Activated naive CD4-positive, alpha-beta T cell treated with anti-CD3 and anti-CD28 coated beads, Interleukin-2, amount 50 U/mL, for 16 hours (primary cell): ENCODE data around the gene KIFC3.
"Not testable (repeated sequence)": the region's sequence is repeated elsewhere in the genome, so short reads cannot be mapped to it uniquely, and the experiment has no call there.

Experiments used
- DNase-seq: peaks from one replicate; pipeline ENCODE4 v3.0.0-alpha.2; 2020

KIFC3 gene

DNA sequence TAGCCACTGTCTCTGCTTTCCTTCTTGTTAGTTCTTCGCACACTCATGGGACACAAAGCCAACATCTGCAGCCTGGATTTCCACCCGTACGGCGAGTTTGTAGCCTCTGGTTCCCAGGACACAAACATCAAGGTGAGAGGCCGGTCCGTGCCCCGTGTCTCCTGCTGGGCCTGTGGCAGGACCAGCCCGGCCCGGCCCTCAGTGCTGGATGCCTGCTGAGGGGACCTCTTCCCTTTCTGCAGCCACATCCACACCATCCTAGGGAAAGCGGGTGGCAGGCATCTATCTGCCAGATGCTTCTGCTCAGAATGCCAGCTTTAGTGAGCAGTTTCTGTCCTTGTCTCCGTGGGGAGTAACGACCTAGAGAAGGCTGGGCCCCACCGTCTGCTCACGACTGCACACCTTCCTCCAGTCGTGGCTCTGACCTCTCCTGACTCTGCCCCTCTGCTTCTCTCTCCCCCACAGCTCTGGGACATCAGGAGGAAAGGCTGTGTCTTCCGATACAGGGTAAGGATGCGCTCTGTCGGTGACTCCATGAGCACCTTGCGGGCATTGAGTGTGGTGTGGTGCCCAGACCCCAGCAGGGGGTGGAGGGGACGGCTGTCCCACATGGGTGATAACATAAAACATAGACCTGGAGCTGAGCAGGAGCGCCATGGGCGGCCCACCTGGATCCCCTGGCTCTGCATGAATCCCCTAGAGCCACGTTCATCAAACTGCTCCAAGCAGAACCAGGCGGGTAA, 51.3 kb downstream of the KIFC3 start:
- DNase-seq: no peak

DNA sequence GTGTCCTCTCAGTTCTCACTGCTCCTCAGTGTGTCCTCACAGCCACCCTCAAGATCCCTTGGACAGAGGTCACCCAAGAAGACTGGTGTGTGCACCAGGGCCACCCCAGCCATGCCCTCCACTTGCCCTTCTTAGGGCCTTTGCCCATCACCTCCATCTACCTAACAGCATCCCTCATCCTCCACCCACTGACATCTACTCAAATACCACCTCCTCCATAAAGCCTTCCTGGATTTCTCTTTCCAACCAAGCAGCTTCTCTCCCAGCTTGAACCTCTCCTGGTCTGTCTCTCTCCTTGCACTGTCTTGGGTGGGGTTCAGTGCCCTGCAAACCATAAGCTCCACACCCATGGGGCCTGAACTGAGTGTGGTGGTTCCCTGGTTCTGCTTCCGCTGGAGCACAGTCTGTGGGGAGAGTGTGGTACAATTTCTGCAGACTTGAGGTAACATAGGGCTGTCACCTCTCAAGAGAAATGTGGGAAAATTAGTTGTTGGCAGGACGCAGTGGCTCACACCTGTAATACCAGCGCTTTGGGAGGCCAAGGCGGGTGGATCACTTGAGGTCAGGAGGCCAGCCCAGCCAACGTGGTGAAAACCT, 52.3 kb downstream of the KIFC3 start:
- DNase-seq: no peak

DNA sequence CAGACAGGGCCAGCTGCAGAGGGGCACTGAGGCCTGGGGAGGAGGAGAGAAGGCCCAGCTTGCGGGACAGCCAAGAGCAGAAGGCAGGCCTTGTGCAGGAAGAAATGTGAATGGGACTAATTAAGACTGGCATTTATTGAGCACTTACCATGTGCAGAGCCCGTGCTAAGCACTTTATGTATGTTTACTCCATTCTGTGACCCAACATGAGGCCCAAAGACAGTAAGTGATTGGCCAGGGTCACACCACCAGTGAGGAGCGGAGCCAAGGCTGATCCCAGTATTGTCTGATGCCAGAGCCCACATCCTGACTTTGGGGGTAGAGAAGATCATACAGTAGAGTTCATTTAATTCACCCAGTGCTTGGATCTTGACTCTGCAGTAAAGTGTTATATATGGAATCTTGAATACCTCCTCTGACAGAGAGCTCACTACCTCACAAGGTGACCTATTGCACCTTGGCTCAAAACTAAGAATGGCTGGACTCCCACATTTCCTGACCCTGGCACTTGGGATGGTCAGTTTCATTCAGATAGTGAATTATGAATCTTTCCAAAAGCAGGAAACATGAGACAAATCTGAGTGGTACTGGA, 53.1 kb downstream of the KIFC3 start:
- no peak for DNase-seq

DNA sequence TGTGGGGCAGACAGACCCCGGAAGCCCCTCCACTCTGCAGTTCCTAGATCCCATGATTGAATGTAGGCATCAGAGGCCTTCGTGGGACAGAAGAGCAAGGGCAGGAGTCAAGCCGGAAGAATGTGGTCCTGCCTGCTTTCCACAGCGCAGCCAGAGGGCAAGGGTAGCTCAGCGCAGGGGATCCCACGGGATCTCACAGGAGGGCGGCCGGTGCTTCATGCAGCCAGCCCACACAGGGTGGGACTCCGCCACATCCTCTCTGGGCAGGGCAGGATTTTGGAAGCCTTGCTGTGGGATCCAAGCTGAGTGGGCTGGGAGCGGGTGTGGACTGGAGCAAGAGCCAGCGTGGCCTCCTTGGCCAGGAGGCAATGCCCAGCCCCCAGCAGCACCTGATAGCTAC, 53.7 kb downstream of the KIFC3 start:
- no peak for DNase-seq

DNA sequence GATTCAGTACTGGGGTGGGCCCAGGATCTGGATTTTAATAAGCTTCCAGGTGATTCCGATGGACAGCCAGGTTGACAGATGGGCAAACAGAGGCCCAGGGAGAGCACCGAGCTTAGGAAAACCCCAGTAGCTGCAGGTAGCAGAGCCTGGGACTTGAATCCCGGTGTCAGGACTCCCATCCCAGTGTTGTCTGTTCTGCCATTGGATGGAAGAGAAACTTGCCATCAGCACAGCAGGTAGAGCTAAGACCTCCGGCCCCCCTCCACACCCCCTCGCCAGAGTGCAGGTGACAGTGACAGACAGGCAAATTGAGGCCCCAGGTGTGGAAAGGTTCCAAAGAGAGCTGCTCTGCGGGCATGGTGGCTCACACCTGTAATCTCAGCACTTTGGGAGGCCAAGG, 54.3 kb downstream of the KIFC3 start:
- no peak for DNase-seq

DNA sequence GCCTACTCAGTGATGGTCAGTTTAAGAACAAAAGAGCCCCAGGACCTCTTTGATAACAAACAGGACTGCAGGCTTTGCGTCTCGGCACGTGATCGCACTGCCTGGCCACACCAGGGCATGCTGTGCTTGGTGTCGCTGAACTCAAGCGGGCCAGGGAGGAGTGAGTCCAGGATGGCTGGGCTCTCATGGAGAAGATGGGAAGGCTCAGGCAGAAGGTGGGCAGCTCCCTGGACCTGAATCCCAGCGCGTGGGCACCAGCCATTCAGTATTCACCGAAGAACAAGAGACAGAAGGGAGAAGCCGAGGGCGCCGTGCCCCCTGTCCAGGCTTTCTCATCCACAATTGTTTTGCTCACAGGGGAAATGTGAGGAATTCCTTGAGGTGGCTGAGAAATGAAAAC, 54.8 kb downstream of the KIFC3 start:
- no peak for DNase-seq

DNA sequence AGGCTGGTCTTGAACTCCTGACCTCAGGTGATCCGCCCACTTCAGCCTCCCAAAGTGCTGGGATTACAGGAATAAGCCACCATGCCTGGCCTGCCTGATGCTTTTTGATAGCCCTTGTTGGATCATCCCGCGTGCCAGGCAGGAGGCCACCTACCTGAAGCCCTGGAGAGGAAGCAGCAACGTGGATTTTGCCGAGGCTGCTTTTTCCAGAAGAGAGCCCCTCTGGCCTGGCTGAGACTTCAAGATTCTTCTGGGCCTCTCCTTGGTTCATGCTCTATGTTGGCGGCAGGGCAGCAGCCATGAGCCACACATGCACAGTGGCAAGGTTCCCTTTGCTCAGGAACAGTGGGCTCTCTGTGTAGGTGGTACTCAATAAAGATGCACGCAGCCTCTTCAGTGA, 55.2 kb downstream of the KIFC3 start:
- DNase-seq: no peak

DNA sequence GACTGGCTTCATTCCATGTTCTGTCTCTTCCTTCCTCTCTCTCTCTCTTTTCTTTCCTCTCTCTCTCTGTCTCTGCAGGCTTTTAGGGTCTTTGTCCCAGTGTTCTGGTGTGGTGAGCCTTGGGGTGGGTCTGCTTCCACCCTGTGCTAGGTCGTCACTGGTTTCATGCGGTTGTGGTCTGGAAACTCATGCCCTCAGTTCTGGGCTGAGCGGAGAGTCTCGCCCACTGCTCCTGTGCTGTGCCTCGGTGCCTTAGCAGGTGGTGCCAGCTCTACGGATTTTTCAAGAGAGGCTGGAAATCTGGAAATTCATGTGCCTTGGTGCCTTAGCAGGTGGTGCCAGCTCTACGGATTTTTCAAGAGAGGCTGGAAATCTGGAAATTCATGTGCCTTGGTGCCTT, 56.0 kb downstream of the KIFC3 start:
- DNase-seq: not testable (repeated sequence)

DNA sequence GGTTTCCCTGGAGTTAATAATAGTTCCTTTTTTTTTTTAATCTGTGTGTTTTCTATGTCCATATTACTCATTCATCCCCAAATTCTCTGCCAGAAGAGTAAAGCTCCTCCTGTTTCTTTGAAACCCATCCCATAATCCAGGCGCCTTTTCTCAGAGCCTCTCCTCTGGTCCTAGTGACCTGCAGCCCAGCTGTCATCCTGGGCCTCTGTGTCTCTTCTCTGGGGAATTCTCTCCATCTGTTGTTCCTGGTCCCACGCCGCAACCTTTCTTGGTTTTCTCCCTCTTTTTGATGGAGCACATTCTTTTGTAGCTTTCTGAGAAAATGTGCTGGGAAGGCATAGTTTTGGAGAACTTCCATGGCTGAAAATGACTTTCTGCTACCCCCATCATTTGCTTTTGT, 56.5 kb downstream of the KIFC3 start:
- no peak for DNase-seq

DNA sequence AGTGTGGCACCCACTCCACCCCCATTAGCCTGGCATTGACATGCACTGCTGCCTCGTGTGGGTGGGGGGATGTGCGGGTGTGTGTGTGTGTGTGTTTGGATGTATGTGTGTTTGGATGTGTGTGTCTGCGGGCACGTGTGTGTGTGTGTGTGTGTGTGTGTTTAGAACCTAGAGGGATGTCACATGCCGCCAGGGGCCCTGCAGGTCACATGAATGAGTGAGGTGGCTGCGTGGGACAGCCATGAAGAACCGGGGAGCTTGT, 57.7 kb downstream of the KIFC3 start:
- no peak for DNase-seq

DNA sequence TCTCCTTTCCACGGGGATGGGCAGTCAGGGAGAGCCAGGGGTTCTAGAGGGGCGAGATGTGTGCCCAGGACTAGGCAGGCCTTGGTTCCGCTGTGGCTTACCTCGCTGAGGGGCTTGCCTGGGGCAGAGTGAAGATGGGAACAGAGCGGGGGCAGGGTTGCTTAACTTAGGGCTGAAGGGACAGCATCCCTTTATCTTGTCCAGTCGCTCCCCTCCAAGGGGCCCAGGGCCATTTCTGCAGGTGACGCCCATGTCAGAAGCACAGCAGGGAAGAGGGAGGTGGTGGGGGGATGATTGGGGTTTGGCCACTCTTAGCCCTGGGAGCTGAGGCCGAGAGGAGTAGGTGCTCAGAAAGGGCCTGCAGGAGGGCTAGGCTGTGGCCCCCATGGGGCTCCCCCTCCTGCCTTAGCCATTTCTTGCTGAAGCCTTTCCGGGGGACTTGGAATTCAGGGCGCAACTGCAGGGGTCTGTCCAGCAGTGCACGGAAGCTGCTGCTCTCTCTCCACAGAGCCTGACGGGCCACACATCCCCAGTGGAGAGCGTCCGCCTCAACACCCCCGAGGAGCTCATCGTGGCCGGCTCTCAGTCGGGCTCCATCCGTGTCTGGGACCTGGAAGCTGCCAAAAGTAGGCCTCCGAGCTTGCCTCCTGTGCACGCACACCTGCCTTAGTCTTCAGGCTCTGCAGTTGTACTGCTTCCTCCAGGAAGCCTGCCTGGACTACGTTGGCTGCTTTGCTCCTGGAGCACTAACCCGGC, 58.2 kb downstream of the KIFC3 start:
- DNase-seq: no peak

DNA sequence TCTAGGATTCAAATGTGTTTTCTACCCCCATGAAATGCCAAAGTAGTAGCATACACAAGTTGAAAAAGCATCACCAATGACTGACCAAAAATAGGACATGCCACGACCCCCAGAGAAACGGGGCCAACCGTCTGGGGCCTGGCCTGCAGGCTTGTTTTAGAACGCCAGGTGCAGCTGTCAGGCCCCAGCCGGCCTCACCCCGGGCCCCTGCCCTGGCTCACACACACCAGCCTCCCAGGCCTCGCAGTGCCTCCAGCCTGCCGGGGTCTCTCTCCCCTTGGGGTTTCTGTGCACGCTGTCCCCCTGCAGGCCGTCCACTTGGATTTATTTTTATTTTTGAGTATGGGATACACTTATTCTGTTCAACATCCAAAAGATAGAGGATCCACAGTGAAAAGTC, 58.8 kb downstream of the KIFC3 start:
- DNase-seq: no peak

DNA sequence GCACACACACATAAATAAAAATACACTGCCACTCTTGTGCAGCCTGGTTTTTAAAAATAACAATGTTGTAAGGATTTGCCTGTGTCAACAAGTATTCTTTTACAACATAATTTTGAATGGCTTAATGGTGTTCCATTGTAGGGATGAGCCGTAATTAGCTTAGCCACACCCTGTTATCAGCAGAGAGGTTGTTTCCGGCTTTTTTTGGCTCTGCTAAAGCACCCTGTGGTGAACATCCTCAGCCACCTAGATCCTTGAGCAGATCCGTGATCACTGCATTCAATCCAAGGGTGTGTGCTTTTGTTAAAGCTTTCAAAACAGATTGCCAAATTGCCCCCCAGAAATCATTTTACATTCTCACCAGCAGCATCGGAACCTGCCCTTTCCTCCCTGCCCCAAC, 59.7 kb downstream of the KIFC3 start:
- DNase-seq: no peak

DNA sequence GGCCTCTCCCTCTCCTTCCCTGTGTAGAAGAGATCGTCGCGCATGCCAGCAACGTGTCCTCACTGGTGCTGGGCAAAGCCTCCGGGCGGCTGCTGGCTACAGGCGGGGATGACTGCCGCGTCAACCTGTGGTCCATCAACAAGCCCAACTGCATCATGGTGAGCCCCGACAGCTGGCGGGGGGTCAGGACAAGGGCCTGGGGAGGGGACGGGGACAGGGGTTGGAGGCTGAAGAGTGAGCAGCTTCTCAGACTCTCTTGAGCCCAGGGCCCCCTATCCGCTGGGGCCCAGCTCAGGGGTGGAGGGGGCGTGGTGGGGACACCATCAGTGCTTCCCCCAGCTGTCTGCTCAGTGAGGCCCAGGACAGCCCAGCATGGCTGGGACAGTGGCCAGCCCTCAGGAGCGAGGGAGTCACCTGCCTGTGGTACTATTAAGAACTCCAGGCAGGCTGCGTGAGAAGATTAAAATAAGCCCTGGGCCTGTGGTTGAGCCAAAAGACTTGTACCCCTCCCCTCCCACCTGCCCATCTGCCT, 60.6 kb downstream of the KIFC3 start:
- no peak for DNase-seq

DNA sequence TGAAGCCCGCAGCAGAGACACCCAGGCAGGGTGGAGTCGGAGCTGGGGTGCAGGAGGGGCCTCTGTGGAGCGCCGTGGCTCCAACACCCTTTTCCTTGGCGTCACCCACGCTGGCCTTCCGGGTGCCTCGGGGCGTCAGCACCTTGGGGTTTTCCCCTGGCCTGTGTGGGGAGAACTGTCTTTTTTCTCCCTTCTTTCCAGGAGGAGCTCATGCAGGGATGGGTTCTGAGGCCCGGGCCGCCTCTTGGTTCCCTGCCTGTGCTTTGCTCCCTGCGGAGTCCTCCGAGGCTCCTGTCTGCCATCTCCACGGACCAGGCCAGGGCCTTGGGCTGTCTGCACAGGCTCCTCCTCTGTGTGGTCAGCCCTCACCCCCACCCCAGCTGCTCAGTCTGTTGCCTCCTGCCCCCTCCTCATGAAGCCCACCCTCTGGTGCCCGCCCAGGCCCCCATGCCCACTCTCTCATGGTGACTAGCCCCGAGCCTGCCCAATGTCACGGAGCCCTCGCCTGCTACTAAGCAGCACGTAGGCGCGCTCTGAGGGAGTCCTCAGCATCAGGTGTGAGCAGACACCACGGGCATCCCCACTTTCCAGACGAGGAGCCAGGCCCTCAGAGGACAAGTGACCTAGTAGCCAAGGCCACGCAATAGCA, 61.7 kb downstream of the KIFC3 start:
- no peak for DNase-seq

DNA sequence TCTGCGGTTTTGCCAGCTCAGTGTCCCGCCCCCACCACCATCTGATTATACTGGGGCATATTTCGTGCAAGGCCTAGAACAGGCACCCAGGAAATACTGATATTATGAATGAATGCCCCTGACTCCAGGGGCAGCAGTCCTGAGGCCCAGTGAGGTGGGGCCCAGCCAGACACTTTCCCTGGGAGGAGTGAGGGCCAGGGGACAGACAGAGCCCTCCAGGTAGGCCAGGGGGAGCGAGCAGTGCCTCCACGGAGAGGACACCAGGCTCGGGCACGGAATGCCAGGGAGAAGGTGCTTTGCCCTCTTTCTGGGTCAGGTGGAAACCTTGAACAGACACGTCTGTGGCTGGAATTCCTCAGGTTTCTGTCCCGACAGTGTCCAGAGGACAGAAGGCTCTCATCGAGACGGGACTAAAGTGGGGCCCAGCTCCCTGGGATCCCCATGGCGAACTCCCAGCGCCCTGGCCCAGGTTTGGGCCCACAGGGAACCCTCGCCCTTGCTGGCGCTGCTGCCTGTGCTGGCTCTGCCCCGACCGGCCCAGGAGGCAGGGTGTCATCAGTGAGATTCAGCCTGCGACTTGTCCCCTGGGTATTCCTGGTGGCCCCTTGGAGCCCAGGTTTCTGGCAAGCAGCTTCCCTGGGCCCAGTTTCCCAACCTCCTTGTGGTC, 62.4 kb downstream of the KIFC3 start:
- no peak for DNase-seq

DNA sequence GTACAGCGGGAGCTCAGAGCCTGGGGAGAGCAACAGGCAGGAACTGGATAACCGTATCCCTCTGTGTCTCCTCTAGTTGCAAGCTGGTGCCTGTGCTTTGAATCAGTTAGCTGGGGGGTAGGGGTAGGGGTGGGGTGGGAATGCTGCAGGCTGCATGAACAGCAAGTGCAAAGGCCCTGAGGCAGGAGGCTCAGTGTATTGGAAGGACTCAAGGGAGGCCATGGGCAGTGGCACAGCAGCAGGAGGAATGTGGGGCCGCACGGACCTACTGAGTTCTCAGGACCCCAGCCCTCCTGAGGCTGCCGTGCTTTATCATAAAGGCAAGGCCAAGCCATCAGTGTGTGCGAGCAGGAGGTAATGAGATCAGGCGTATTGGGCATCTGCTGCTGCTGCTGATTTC, 63.4 kb downstream of the KIFC3 start:
- DNase-seq: no peak

DNA sequence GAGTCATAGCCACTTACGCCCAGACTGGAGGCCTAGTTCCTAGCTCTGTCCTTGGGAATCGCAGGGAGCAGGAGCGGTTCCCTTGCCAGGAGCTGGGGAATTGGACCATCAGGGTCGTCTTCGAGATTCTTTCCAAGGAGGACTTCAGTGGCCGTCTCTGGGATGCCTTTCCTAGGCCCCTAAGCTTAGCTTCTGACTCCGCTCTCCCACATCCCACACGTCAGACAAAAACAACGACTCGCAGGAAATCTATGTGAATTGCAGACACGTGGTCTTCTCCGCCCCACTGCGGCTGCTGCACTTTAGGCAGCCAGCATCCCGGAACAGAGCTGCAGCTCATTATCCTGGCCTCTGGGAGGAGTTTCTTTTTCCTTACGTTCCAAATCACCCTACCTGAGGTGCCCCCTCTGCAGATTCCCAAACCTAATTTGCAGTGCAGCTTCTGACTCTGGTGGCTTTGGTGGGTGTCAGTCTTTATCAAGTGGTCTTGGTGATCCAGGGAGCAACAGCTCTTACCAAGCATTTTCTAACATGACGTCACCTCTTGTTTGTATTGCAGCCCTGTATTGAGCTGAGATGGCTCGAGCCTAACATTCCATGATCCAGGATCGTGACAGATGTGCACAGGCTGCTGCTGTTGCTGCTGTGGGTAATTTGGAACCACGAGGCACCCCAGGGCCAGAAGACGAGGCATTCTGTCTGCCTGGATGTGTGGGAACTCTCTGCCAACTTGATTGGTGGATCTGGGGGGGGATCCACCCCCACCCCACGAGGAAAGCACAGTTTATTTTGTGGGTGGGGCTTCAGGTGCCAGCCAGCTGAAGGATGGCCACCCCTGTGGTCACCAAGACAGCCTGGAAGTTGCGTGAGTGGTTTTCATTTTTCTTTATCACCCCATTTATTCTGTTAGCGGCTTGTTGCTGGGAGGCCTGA, 65.6 kb downstream of the KIFC3 start:
- peak; percentile 40 for DNase-seq

DNA sequence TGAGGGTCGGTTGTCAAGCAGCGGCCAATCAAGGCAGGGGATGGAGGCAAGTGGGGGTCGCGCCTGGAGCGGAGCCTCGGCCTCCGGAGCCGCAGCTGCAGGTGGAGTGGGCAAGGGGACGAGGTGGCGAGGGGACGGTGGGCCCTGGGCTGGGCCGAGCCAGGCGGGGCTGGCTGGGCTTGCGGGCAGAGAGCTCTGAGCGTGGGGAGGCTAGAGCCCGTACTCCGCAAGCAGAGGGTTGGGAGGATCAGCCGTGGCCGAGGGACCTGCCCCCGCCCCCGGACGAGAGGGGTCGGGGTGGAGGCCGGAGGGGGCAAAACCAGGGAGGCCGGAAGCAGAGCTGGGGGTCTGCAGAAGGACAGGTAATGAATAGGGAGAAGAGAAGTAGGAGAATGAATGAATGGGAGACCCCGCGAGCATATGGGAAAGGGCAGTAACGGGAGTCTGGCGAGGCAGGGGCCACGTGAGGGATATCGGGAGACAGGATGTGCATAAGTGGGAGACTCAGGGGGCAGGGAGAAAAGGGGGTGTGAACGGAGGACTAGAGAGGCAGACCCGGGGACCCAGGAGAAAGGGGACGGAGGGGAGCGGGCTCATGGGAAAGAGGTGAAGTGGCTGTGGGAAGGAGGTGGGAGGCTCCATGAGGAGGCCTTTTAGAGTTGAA, 66.4 kb downstream of the KIFC3 start, which contains the start of gene KATNB1:
Gene KATNB1, plus strand, starts transcription at position 16 of the 664 bp plus-strand sequence. CDS start 1,474 bp downstream, outside the sequence.
- DNase-seq: no peak

DNA sequence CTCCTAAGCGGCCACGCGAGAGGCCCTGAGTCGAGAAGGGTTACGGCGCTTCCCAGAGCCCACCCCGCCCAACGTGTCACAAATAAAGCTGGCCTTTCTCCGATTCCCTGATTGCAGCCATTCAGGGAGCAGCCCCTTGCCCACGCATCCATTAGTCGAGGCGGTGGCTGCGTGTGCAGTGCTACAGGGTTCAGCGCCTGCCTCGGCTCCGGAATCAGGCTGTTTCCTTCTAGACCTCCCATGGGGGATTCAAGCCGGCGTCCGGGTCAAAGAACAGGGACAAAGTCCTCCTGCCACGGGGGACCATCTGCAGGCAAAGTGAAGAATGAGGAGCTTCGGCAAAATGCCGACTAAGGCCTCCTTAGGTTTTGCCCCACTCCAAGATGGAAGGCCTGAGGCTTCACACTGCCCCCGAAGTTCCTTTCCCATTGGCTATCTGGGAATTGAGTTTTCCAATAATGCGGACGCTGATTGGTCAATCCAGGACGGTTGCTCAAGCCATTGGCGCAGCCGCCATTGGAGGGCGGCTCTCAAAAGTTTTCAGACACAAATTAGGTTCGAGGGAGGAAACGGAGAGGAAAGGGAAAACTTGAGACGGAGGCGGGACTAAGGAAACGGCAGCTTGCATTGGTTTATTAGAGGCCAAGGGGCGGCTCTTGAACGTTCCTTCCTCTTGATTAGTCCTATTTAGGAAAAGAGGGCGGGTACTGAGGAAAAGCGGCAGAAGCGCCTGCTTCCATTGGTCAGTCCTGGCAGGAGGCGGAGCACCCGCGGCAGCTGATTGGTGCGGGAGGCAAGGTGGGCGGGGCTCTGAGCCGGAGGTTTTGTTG, 67.2 kb downstream of the KIFC3 start:
- peak; percentile 99 for DNase-seq
